GM18511 (cell line): ENCODE results near the gene MAPK8IP1.
A peak's percentile ranks its signal among the peaks of the same experiment; 100 is the strongest.
"Not testable (repeated sequence)": the region's sequence is repeated elsewhere in the genome, so short reads cannot be mapped to it uniquely, and the experiment has no call there.

Experiments
- ATAC-seq: cut with Tn5 transposase; IDR thresholded peaks from one replicate; pipeline ENCODE4 v1.9.1; 2021; ENCODE audit warnings: mild to moderate bottlenecking, moderate library complexity; ENCODE audit not compliant: unreplicated experiment

MAPK8IP1 gene

DNA sequence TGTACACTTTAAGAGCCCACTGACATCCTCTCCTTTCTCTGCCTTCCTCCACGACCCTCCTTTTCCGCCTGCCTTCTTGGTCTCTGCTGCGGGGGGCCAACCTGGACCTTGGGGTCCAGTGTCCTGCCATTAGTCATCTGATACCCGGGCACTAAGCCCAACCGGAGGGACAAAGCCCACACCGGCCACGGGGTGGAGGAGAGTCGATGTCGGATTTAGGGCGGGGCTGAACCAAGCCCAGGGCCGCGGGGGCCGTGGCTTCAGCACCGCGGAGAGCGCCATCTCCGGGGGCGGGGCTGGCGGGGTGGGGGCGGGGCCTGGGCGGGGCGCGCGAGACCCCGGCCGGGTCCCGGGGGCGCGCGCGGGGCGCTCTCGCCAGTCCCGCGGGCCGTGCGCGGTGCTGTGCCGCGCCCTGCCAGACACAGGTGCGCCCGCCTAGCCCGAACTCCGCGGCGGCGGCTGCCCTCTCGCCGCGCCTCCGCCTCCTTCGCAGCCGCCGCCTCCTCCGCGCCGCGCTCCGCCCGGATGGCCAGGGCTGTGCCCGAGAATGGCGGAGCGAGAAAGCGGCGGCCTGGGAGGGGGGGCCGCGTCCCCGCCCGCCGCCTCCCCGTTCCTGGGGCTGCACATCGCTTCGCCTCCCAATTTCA lies at the start of gene MAPK8IP1:
Gene MAPK8IP1 (plus strand): TSS at position 378 of the 647 bp plus-strand sequence. CDS start 170 bp downstream, at position 548.
- peak; percentile 76 for ATAC-seq

DNA sequence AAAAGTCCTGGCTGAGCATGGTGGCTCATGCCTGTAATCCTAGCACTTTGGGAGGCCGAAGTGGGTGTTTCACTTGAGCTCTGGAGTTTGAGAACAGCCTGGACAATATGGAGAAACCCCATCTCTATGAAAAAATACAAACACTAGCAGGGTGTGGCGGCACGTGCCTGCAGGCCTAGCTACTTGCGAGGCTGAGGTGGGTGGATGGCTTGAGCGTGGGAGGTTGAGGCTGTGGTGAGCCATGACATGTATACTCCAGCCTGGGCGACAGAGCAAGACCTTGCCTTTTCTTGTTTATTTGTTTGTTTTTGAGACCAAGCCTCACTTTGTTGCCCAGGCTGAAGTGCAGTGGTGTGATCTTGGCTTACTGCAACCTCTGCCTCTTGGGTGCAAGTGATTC lies 46.2 kb upstream of the MAPK8IP1 start:
- ATAC-seq: no peak

DNA sequence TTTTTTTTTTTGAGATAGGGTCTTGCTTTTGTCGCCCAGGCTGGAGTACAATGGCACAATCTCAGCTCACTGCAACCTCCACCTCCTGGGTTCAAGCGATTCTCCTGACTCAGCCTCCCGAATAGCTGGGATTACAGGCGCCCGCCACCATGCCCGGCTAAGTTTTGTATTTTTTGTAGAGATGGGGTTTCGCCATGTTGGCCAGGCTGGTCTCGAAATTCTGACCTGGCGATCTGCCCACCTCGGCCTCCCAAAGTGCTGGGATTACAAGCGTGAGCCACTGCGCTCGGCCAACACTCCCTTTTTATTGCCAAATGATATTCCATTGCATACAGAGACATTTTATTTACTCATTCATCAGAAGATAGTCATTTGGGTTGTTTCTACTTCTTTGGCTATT lies 45.2 kb upstream of the MAPK8IP1 start:
- ATAC-seq: not testable (repeated sequence)

DNA sequence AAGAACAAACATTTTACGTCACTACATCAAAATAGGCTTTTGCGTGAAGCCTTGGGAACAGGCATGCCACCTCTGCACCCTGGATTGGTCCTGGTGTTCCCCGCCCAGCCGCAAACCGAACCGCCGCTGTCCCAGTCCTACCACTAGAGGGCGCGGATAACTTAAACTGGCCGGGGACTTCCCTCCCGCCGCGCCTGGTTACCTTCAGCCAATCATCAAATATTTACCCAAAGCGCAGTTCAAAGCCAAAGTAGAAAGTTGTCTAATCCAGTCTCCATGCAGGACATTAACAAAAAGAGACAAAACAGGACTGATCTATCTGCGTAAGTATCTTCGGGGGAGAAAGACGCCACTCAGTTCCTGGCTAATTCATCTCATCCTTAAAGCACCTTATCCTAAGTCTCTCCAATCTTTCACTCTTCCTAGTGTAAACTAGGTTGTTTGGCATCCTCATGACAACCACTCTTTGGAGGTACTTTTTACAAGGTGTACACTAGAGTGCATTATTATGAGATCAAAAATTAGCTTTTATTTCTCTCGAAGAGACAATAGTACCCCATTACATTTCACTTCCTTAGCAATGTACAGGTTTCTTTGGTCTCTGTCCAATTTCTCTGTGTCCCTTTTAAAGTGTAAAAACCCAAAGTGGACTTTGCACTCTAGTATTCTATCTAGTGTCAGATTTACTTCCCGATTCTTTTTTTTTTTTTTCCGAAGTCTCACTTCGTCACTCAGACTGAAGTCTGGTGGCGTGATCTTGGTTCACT lies 42.1 kb upstream of the MAPK8IP1 start:
- ATAC-seq: peak; percentile 21

DNA sequence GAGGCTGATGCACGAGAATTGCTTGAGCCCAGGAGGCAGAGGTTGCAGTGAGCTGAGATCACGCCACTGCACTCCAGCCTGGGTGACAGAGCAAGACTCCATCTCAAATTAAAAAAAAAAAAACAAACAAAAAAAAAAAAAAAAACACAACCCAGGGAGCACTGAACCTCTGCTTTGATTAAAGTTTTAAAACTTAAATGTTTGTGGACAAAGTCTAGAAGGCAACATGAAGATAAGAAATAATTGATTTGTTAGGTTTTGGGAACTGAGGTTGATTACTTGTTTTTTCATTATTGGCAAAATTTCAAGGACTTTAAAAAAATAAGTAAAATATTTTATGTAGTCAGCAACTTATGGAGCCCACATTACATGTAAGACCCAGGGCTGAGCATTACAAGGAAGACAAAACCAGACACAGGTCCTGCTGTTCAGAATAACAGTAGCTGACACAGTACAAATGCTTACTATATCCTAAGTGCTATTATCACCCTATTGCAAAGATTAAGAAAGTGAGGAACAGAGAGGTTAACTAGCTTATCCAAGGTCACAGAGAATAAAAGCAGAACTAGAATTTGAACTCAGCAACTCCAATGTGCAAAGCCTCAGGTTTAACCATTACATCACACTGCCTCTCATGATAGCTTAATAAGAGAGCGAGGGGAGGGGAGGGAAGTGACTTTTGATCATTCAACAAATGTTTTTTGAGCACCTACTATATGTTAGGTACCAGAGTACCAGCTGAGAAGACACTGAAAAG lies 40.5 kb upstream of the MAPK8IP1 start:
- no peak for ATAC-seq

DNA sequence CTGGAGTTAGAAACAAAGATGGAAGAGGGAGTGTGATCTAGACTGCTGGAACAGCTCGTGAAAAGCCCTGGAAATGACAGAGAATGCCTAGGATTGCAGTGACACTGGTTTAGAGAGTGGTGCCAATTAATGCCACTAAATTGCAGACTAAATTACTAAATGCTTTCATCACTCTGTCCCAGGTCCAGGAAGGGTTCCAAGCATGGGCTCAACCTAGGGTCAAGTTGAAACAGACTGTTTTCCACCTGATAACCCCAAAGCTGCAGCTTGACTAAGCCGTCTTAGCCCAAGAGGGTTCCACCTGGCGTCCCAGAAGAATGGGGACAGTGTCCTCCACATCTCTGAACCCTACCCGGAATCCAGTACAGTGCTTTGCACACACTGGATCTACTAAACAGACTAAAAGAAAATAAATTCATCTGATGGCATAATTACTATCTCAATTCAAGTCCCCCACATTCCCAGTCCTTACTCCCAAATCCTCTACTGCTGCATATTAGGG lies 39.2 kb upstream of the MAPK8IP1 start:
- no peak for ATAC-seq

DNA sequence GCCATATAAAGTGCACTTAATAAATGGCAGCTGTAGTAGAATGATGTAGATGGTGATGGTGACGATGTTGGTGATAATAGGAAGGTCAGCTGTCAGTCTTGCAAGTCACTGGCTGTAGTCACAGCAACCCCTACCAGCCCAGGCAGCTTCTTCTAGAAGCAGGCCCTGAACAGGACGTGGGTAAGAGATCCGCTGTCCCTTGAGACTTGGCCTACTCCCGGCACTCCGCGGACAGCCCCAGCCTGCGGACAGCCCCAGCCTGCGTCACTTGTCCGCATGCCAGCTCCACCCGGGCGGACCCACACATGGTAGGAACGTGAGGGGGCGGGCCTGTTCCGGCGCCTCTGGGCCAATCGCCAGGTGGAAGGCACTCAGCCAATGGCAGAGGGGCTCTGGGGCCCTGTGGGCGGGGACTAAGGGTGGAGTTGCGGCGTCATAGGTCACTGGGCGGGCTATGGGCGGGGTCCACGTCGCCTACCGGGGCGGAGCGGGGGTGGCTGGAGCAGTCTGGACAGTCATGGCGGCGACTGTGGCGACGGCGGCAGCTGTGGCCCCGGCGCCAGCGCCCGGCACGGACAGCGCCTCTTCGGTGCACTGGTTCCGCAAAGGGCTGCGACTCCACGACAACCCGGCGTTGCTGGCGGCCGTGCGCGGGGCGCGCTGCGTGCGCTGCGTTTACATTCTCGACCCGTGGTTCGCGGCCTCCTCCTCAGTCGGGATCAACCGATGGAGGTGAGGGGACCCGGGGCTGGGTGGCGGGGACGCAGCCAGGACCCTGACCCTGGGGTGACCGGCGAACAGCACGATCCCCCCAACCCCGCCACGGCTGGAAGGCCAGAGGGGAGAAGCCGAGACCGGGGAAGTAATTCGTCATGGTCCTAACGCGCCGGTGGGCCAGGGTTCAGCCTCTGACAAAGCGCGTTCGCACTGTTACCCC lies 38.2 kb upstream of the MAPK8IP1 start, which contains the start of gene CRY2:
Gene CRY2 (plus strand): TSS at position 502 of the 937 bp plus-strand sequence. CDS start 16 bp downstream, at position 518.
- ATAC-seq: peak; percentile 90

DNA sequence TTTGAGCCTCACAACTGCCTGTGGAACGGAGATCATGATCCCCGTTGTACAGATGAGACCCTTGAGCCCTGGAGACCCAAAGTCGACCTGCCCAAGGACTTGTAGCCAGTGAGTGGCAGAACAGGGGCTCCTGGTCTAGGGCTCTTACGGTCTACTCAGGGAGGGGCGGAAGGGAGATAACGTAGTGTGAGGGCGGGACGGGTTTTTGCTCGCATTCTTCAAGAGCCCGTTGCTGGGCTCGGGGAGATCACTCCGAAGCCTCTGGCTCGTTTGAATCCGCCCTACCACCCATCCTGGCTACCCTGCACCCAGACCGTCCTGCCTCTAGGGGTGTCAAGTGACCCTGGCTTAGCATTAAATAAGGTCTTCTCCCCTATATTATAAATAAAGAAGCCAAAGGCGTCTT lies 37.5 kb upstream of the MAPK8IP1 start:
- peak; percentile 12 for ATAC-seq

DNA sequence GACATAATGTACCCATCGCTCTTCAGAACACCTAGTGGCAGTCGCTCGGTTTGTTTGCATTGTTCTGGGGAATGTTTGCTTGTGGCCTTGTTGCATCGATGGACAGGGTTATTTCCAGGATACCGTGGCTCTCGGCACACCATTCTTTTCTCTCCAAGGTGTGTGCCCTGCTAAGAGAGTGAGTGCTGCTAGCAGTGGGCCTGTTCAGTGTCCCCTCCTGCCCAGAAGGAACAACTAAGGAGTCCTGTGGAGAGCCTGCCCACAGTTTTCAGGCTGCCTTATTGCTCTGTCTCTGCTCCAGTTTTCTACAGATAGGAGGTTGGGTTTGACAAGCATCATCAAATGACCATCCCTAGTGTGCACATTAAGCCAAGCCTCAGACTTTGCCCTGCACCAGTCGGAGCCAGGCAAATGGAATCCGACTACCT lies 36.8 kb upstream of the MAPK8IP1 start:
- no peak for ATAC-seq

DNA sequence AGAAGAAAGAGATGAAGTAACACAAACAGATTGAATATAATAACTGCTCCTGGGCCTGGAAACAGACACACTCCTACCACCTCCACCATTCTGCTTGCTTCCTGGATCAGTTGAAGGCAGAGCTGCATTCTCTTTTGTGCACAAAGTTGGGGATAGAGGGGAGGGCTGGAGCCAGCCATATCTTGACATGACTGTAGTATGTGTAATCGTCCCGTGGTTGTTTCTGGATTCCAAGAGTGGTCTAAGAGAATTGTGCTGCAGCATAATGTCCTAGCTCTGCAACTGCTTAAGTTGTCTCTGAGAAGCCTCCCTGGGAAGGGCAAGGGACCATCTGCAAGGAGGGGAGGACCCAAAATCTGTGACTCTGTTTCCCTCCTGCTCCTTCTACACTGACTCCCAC lies 35.0 kb upstream of the MAPK8IP1 start:
- no peak for ATAC-seq

DNA sequence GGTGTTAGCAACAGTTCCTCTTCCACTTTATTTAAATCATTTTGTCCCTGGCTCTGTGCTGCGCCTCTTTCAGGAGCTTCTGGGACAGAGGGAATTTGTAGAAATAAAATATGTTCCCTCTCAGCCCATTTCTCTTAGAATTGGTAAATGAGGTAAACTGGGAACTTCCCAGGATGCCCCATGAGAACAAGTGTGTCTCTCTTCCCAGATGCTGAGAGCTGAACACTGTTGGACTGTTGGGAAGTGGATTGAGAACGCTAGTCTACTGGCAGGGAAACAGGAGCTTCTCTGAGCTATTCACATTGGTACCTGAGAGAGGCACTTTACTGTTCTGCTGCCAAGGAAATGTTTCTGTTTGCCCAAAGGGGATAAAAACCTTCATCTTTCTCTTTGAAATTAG lies 34.2 kb upstream of the MAPK8IP1 start:
- no peak for ATAC-seq

DNA sequence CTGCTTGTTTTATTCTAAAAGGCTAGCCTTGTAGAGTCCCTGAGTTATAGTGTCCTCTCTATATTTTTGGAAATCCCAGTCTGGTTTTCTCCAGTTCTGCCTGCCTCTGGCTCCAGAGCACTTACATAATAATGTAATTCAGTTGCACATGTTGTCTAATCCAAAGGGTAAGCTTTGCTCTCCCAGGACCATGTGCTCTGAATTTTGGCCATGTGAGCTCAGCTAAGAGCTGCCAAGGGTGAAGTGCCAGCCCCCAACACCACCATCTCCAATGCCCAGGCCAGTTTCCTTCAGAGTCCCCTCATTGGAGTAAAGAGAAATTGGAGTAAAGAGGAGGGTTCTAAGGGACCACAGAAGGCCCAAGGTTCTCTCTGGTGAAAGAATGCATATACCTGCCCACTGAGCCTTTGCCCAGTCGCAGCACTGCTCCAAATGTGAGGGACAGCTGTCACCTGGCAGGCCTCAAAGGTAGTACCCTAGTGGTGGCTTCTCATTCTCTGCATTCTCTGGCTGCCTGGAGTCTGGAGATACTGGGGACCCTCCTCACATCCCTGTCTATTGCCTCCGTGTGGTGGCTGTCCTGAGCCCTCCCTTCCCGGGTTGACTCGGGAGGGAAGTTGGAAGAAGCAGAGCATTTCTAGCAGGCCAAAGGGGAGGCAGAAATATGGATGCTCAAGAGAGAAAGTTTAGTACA lies 33.3 kb upstream of the MAPK8IP1 start:
- ATAC-seq: peak; percentile 28

DNA sequence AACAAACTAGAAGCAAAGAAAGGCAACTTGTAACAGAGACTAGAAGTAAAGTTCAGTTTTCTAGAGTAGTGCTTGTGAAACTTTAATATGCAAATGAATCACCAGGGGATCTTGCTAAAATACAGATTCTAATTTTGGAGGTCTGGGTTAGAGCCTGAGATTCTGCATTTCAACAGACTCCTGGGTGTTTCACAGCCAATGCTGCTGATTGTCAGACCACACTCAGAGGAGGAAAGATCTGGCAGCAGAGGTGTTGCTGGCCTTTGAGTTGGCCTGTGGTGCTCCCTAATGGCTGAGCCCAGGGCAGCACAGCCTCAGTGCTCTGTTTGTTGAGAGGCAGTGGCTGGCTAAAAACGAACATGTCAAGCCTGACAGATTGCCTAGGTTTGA lies 32.7 kb upstream of the MAPK8IP1 start:
- ATAC-seq: peak; percentile 62

DNA sequence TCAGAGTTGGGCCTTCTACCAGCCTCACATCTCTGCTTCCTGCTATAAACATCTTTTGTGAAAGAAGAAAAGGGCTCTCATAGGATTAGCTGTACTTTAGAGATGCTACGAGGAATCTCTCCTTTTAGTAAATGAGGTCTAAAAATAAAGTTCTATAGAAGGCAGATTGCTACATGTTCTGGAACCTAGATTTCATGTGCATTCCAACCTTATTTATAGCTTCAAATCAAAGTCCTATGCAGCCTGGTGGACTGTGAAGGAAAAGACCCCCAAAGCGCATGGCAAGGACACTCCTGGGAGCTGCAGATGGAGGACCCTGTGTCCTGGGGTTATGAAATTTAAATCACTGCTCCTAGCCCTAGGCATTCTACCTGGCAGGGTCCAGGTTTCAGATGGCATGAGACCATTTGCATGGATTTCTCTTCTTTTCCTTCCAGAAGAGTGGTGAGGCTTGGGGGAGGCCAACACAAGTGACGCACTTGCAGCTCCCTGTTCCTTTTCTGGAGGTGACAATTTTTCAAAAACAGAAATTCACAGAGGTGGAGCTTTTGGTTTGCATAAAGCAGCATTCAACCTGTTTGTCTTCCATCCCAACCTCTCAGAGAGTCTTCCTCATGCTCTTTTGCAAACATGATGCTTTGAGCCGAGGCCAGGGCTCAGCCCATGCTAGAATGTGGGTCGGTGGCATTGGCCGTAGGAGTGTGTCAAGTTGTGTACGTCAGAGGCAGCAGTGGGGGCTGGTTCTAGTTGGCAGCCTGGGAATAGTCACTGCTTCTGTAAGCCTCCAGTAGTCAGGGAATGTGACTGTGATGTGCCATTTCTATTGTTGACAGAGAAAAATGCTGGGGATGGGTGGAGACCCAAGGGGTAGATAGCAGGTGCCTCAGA lies 31.9 kb upstream of the MAPK8IP1 start:
- ATAC-seq: no peak

DNA sequence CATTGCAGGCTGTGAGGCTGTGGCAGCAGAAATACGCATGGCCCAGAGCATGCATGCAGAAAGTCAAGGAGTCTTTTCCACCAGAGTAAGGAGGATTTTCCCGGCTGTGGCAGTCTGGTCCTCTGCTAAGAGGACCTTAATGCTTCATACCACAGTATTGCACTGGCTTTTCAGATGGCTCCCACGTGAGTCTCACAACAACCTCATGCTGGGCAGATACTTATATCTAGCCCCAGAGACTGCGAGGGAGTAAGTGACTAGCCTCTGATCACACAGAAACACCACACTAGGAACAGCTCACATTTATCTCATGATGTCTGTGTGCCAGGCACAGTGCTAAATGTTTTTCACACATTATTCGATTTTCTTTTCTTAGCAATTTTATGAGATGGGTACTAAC lies 30.1 kb upstream of the MAPK8IP1 start:
- no peak for ATAC-seq

DNA sequence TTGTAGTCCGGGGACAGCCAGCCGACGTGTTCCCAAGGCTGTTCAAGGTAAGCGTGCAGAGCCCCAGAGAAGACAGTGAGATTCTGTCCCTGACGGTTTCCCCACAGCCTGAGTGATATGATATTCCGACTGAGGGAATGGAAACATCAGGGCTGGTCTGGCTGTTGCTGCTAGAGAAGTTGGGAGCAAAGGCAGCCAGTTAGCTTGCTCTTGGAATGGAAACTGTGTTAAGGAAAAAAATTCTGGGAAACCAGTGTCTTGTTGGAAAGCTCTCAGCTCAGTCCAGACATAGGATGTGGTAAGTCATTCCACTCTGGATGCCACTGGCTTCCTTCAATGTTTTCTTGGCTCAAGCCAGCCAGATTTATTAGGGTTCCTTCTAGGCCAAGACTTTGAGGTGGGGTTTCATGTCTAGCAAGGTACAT lies 29.4 kb upstream of the MAPK8IP1 start:
- no peak for ATAC-seq

DNA sequence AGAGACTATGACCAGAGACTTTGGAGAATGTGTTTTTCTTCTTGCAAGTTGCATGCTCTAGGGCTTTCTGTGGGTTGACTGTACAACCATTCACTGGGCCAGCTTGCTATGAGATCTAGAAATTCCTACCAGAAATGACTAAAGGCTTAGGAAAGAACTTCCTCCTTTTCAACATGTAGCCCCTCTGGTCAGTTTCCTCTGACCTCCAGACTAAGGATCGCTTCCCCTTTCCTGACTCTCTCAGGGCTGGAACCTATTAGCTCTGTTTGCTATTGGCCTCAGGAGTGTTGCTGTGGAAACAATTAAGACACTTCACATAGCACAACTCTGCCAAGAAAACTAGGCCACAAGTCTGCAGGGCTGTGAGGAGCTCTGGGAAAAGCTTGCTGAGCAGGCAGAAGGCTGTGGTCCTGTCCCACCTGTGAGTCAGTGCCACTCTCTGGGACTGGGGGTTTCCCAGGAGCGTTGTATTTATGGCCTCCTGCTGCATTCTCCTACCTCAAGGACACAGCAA lies 27.4 kb upstream of the MAPK8IP1 start:
- no peak for ATAC-seq

DNA sequence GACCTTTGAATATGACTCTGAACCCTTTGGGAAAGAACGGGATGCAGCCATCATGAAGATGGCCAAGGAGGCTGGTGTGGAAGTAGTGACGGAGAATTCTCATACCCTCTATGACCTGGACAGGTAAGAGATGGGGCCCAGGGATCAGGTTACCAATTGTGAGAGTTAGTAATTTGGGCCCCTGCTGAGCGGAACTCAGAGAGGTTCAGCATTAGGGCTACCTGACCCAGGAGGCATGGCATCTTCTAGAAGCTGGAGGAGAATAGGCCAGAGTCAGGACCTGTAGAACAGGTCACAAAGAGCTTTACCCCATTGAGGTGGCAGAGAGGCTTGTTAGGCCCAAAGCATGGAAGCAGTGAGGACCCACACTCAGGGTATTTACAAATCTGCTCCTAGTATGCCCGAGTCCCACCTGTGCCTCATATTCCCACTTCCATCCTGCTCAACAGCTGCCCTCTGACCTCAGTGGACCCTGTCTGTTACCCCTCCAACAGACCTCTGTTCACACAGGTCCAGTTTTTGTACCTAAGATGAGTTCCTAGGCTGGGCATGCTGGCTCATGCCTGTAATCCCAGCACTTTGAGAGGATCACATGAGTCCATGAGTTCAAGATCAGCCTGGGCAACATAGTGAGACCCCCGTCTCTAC lies 26.6 kb upstream of the MAPK8IP1 start:
- ATAC-seq: no peak
